GM19463 (cell line): ENCODE results near the gene PTP4A2.
"Not testable (repeated sequence)": the region's sequence is repeated elsewhere in the genome, so short reads cannot be mapped to it uniquely, and the experiment has no call there.

Experiments
- ATAC-seq: cut with Tn5 transposase; IDR thresholded peaks from one replicate; pipeline ENCODE4 v1.9.1; 2021; ENCODE audit warnings: mild to moderate bottlenecking, moderate library complexity; ENCODE audit not compliant: unreplicated experiment

PTP4A2 gene

DNA sequence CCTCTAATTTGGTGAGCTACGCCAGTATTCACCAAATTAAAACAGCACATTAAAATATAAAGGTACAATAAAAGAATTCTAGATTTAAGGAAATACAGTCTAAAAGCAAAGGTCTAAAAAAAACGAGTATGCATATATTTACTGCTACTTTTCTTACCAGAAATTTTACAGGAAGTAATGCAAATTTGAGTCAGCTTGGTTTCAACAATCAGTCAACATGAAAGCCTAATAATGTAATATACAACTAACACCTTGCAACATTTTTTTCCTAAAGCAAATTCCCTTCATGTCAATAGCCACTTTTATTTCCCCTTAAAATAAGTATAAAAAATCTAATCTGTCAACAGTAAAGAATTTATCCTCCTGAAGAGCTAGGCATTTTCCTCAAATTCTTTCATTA is 11.9 kb downstream of the PTP4A2 start:
- no peak for ATAC-seq

DNA sequence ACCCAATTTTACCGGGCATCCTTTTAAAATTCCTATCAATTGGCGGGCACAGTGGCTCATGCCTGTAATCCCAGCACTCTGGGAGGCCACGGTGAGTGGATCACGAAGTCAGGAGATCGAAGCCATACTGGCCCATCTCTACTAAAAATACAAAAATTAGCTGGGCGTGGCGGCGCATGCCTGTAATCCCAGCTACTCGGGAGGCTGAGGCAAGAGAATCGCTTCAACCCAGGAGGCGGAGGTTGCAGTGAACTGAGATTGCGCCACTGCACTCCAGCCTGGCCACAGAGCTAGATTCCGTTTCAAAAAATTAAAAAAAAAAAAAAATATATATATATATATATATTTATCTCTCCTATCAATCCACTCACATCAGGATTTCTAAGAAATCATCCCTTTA is 12.3 kb downstream of the PTP4A2 start:
- ATAC-seq: not testable (repeated sequence)

DNA sequence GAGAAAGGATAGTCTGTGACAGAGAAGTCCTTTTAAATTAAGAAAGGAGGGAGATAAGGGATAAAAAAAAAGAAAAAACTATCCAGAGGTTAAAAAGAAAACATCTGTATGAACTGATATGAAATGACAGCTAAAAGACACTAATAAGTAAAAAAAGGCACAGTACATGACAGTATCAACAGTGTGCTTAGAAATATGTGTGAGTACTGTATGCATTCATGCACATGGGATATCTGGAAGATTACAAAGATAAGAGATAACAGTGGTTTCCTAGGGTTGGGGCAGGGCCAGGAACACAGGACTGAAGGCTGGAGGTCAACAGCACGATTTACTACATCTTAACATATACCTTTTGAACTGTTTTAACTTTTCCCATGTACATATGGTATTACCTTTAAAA is 13.3 kb downstream of the PTP4A2 start:
- ATAC-seq: no peak

DNA sequence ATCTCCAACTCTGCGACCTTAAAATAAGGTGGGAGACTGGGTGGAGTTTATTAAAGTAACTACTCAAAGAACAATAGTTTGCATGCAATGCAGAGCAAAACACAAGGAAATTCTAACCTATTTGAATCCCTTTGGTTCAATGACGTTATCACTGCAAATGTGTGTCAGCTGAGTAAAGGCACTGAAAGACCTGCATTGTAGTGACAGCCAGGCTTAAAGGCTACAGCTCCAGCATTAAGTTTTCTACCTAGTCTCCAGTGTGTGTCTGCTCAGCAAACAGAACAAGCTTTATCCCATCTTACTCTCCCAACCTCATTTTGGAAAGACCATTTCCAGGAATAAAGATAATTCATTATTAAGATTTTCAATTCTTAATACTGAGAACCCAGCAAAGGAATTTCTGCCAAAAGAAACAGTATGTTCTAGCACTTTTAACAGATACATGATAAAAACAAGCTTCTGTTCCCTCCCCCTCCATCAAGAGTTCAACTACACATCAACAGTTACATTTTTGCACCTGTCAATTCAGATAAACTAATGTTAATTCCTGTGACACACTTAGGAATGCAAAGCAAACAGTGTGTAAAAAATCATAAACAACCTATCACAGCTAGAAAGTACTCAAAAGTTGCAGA is 14.2 kb downstream of the PTP4A2 start:
- ATAC-seq: no peak

DNA sequence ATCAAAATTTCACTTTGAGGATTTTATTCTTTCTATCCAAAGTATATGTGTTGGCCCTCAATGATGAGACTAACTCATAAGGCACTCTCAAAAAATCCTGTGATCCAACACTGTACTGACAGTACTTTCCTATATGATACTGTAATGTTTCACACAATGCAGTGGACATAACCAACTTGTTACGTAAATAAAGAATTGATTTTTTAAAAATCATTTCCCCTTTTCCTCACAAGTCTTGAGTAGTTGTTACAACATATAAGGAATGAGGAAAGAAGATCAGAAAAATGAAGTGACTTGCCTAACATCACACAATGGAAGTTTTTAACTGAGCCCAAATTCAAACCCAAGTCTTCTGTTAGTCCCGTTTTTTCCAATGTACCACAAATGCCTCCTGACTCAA is 17.2 kb downstream of the PTP4A2 start:
- no peak for ATAC-seq

DNA sequence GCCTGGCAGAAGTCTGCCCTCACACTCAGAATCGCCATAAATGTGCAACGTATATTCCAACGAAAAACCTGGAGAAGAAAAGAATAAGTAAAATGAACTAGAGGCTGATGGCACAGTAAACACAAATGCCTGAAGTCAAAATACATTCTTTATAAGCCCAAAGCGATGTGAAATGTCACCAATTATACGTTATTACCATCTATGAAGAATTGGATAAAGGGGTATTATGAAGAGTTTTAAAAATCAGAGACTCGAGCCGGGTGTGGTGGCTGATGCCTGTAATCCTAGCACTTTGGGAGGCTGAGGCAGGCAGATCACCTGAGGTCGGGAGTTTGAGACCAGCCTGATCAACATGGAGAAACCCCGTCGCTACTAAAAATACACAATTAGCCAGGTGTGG is 18.6 kb downstream of the PTP4A2 start:
- ATAC-seq: no peak

DNA sequence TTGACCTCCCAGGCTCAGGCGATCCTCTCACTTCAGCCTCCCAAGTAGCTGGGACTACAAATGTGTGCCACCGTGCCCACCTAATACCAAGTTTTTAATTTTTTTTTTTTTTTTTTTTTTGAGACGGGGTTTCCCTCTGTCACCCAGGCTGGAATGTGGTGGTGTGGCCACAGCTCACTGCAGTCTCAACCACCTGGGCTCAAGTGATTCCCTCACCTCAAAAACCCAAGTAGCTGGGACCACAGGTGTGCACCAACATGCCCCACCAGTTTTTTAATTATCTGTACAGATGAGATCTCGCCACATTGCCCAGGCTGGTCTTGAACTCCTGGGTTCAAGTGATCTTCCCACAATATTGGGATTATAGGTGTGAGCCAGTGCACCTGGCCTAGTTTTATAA is 22.7 kb downstream of the PTP4A2 start:
- ATAC-seq: no peak

DNA sequence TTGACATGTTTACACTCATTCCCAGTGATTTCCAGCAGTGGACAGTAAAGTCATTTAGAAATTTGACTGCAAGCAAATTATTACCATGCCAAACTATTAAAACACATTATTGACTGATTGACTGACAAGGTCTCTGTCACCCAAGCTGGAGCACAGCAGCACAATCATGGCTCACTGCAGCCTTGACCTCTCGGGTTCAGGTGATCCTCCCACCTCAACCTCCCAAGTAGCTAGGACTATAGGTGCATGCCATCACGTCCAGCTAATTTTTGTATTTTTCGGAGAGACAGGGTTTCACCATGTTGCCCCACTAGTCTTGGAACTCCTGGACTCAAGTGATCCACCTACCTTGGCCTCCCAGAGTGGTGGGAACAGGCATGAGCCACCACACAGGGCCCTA is 24.2 kb downstream of the PTP4A2 start:
- no peak for ATAC-seq

DNA sequence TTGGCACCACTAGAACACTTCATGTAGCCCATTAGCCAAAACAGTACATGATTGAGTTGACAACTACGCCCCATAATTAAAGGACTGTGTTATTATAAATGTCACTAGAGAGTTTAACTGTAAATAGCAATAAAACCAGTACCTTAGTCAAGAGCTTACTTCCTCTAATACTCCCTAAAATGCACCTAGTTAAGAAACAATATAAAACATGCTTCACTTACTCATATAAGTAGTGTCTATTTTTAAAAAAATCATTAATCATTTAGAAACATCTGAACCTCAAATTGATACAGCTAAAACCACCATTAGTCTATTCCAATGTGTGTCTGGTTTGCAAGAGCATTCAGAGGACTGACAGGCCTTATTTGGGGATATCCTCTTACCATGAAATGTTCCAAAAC is 25.3 kb downstream of the PTP4A2 start:
- no peak for ATAC-seq

DNA sequence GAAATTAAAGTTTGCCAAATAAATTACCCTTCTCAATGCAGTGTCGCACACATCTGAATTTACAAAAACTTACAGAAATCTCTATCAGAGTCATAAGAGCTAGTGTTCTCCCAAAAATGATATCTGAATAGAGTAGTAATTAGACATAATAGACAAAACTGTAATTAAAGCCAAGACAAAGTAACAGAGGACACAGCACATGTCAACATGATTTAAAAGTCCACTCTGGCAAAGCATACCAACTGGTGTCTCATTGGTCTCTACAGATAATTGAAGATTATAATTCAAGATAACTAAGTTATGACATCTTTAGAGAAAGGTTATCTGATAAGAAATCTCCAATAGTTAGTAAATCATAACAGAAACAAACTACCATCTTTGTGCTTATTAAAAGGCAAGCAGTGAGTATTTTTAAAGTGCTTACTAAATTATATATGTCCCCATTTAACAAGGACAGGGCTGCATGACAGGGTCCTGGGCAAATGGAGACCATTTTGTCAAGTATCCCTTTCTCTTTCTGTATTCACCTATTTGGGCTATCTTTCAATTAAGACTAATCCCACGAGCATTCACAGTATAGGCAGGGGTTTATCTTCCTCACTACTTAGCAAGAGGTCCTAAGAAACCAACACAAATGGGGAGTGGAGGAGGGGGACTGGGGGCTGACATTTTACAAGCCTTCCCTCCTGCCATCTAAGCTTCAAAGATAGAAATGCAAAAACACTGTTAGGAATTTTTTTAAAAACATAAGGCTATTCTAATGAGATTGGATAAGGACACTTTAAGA is 26.0 kb downstream of the PTP4A2 start:
- no peak for ATAC-seq

DNA sequence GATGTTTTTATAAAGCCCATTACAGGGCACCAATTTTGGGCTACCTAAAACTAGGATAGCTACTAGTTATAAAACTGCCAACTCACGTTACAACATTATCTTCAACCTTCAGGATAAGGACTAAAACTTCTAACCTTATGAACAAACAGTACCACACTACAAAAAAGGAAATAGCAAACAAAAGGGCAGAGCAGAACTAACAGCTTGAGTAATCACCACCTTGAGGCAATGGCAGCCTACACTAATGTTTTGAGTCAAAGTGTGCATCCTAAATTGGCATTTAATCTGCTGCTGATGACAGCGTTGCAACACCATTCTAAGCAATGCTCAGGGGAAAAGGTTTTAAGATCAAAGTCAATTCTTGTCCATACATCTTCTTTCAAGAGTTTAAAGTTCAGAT is 27.2 kb downstream of the PTP4A2 start:
- no peak for ATAC-seq

DNA sequence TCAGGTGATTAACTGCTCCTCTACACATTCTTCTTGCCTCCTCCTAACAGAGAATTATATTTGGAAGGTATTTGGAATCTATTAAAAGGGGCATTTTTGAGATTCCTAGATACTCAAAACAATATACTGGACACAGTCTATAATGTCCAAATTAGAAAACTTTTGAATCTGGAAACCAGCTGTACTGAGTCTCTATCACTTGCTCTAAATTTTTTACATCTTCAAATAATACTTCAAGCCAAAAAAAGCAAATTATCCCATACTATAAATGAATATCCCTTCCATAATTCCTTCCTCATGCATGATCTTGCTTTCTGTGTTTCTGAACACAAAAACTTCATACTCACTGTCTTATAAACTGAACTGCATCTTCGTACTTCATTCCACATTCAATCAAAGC is 28.5 kb downstream of the PTP4A2 start:
- no peak for ATAC-seq

DNA sequence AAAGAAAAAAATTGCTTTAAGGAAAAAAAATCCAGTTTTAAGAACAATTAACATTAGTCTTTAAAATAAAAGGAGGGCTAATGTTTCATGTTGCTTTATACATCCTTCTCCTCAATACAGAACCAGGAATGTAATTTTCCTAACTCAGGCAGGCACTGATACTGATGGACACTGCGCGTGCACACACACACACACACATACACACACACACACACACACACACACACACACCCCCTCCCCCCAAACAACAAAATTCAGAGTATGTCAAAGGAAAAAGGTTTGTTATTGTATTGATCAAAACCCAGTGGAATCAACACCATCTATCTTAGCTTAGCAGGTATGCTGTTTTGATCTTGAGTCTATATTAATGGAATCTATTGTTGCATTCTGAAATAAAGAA is 31.6 kb downstream of the PTP4A2 start:
- no peak for ATAC-seq

DNA sequence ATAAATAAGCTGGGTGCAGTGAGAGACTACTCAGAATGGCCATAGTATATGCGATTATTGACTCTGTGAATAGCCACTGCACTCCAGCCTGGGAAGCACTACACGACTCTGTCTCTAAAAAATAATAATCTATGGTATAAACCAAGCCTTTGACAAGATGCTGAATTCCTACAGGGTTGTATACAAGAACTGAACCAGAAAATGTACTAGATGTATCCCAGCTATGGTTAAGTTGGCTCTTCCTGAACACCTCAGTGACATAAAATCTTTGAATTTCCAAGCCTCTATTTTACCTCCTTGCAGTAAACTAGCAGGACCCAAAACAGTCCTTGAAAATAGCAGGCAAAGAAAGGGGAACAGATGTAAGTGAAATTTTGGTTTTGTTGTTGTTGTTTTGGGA is 32.5 kb downstream of the PTP4A2 start:
- ATAC-seq: no peak

DNA sequence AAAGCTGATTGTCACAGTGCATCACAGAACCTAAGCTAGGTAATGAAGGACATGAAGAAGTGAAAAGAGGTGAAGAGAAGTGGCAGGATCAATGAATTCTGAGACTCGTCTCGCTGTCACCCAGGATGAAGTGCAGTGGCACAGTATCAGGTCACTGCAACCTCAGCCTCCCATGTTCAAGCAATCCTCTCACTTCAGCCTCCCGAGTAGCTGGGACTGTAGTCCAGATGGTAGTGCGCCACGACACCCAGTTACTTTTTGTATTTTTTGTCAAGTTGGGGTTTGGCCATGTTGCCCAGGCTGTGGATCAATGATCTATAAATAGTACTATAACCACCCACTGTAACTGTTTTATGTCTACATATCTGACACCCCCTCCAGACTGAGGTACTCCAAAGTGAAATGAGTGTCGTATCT is 33.1 kb downstream of the PTP4A2 start:
- ATAC-seq: no peak

DNA sequence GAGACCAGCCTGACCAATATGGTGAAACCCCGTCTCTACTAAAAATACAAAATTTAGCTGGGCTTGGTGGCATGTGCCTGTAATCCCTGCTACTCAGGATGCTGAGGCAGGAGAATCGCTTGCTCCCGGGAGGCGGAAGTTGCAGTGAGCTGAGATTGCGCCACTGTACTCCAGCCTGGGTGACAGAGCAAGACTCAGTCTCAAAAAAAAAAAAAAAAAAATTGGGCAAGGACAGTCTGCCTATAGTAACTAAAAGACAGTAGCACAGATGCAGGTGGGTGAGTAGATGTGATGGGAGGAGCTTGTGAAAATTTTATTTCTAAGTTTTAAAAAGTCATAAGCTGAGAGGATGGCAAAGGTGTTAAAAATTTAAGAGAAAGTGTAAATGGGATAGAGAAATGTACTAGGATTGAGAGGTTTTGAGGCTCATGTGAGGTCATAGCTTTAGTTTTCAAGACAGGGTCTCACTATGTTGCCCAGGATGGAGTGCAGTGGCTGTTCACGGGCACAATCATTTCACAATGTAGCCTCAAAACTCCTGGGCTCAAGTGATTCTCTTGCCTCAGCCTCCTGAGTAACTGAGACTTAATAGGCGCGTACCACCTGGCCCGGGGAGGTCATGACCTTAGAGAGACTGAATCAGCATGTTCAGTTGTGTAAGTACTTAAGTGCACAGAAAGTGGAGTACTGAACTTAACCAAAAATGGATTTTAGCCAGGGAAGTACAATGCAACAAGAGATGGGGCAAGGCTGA is 33.7 kb downstream of the PTP4A2 start:
- no peak for ATAC-seq

DNA sequence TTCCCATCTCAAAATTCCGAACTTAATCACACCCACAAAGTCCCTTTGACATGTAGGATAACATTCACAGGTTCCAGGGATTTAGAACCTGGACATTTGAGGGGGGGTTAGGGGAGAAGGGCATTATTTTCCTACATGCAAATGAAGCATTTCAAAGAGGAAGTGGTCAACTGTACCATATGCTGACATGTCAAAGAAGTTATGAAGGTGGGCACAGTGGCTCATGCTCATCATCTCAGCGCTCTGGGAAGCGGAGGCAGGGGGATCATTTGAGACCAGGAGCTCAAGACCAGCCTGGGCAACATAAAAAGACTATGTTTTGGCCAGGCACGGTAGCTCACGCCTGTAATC is 35.7 kb downstream of the PTP4A2 start:
- no peak for ATAC-seq

DNA sequence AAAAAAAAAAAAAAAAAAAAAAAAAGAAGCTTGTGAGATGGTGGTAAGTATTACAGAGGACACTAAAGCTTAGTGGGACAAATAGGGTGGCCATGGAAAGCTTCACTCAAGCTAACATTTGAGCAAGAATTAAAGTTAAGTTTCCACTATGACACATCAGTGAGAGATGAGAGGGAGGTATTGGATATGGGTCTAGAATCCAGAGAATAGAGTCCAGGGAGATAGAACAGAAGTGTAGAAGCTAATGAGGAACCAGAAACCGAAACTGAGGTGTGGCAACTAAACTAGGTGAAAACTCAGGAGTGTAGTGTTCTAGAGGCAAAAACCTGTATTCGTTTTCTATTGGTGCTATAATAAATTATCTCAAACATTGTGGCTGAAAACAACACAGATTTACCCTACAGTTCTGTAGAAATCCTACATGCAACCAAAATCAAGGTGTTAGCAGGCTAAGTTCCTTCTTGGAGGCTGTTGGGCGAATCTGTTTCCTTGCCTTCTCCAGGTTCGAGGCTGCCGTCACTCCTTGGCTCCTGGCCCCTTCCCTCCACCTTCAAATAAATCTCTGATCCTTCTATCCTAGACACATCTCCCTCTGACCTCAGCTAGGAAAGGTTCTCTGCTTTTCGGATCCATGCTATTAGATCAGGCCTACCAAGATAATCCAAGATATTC is 36.2 kb downstream of the PTP4A2 start:
- no peak for ATAC-seq

DNA sequence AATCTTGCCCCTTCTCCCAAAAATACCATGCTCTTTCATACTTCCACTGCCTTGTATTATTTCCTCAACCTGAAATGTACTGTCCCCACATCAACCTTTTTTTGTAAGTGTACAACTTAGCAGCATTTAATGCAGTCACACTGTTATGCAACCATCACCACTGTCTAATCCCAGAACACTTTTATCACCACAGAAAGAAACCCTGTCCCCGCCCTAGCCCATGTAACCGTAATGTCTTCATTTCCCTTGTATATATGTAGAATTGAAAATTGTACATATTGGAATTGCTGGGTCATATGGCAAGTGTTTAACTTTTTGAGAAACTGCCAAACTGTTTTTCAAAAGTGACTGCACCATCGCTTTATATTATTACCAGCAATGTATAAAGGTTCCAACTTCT is 37.4 kb downstream of the PTP4A2 start:
- no peak for ATAC-seq

DNA sequence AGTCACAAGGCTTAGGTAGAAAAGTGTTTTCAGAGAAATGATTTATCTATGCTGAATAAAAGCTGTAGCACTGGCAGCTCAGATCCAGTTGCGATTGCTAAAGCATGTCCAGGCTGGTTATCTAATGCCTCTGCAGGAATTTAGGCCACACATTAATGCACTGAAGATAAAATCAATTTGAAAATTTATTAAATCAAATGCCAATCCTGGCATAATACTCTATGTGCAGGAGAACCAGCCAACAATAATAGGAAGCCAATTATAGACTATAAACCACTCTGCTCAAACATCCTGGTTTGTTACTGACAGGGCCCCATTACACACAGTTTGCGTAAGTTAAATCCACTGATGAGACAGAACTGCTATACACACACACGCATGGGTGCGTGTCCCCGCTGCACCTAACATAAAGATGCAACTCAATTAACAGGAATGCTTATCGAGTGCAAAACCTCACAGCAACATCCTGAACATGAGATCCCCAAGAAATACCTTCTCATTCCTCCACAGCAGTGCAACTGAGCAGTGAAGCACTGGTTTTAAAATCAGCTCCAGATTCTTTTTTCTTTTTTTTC is 40.6 kb downstream of the PTP4A2 start:
- ATAC-seq: no peak

DNA sequence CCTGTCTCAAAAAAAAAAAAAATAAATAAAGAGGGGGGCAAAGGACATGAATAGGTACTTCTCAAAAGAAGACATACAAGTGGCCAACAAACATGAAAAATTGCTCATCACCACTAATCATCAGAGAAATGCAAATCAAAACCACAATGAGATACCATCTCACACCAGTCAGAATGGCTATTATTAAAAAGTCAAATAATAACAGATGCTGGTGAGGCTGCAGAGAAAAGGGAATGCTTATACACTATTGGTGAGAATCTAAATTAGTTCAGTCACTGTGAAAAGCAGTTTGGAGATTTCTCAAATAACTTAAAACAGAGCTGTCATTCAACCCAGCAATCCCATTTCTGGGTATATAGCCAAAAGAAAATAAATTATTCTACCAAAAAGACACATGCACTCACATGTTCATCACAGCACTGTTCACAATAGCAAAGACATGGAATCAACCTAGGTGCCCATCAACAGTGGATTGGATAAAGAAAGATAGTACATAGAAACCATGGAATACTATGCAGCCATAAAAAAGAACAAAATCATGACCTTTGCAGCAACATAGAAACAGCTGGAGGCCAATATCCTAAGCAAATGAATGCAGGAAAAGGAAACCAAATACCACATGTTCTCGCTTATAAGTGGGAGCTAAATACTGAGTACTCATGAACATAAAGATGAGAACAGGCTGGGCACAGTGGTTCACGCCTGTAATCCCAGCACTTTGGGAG is 42.5 kb downstream of the PTP4A2 start:
- not testable (repeated sequence) for ATAC-seq
